Sigmoid colon (tissue), 7 donors: ENCODE results near the gene HVCN1. TPM values are rescaled to one million over a fixed set of nuclear protein-coding genes. Genes with fewer than 3 reads are reported as not detected.

Source experiments
- DNase-seq: peaks from one replicate; pipeline ENCODE4 v3.0.0-alpha.2; 2019
- H3K27ac ChIP-seq, 4 donors: fragments of 200-600 bp; sonication (generic); one replicate each; pipeline ENCODE4 v1.5.1; 2016 to 2019; ENCODE audit warnings: mild to moderate bottlenecking in 1 of 4
- H3K27me3 ChIP-seq, 3 donors: fragments of 200-600 bp; sonication (generic); one replicate each; pipeline ENCODE4 v1.5.1; 2019; ENCODE audit warnings: mild to moderate bottlenecking in 1 of 3
- H3K36me3 ChIP-seq, 4 donors: fragments of 200-600 bp; sonication (generic); one replicate each; pipeline ENCODE4 v1.5.1; 2016 to 2019
- H3K4me1 ChIP-seq, 4 donors: fragments of 200-600 bp; sonication (generic); one replicate each; pipeline ENCODE4 v1.5.1; 2017 to 2019
- H3K4me3 ChIP-seq, 4 donors: fragments of 200-600 bp; sonication (generic); one replicate each; pipeline ENCODE4 v1.5.1; 2017 to 2019; ENCODE audit warnings: mild to moderate bottlenecking in 2 of 4, moderate library complexity in 1 of 4
- H3K9me3 ChIP-seq, 4 donors: fragments of 200-600 bp in 3 of 4; sonication (generic) in 3 of 4; one replicate each; pipeline versions ENCODE4 v1.5.1 to v1.6.1; 2013 to 2019
- EP300 ChIP-seq, 4 donors: sonication (generic); formaldehyde crosslinking; IDR thresholded peaks; one replicate each; pipeline ENCODE4 v1.6.1; 2017; ENCODE audit warnings: antibody characterized with exemption in 4 of 4
- POLR2A ChIP-seq, 2 donors: fragments of 450-650 bp; IDR thresholded peaks; one replicate each; pipeline ENCODE4 v1.6.1; 2016; ENCODE audit warnings: antibody characterized with exemption in 2 of 2, mild to moderate bottlenecking in 2 of 2, moderate library complexity in 2 of 2
- POLR2AphosphoS5 ChIP-seq, 4 donors: sonication (generic); formaldehyde crosslinking; IDR thresholded peaks; one replicate each; pipeline ENCODE4 v1.6.1; 2017; ENCODE audit warnings: antibody characterized with exemption in 4 of 4
- WGBS, 2 donors: extraction: QIAGEN DNeasy Blood & Tissue Kit; methylation state at CpG; one replicate each; pipeline ENCODE4 v1.1.7; 2013; 5-methylcytosine and 5-hydroxymethylcytosine counted together
- intact Hi-C: fragments of 100-400 bp; cut with DNase I; formaldehyde crosslinking; loops from one replicate; pipeline ENCODE4 v1.15.1; 2023
- polyA plus RNA-seq, 3 donors: library from polyadenylated mRNA; stranded (reverse); fragments of 200-250 nt; gene quantifications; one replicate each; pipeline ENCODE4 v1.2.3, GENCODE V29; 2013
- total RNA-seq, 4 donors: library from RNA; depleted of rRNA; stranded (reverse); fragments of >200 nt; gene quantifications; one replicate each; pipeline ENCODE4 v1.1.0, GENCODE V29; 2016
- TF ChIP-seq, protein P1 (sequence below), 4 experiments: fragments of 450-650 bp in 3 of 4; fragments of 200-600 bp in 1 of 4; IDR thresholded peaks; one replicate each; pipeline ENCODE4 v1.5.1; 2016 to 2019; ENCODE audit warnings: antibody characterized with exemption in 4 of 4, mild to moderate bottlenecking in 3 of 4, moderate library complexity in 2 of 4
- donor health status: healthy with polysubstance abuse.
- donor health status: Bipolar disorder and iron deficiency.
- donor health status: healthy.

The HVCN1 gene
- total and polyA plus RNA-seq, 7 donors: 1.8 to 26.3 (median 5.7) TPM

DNA sequence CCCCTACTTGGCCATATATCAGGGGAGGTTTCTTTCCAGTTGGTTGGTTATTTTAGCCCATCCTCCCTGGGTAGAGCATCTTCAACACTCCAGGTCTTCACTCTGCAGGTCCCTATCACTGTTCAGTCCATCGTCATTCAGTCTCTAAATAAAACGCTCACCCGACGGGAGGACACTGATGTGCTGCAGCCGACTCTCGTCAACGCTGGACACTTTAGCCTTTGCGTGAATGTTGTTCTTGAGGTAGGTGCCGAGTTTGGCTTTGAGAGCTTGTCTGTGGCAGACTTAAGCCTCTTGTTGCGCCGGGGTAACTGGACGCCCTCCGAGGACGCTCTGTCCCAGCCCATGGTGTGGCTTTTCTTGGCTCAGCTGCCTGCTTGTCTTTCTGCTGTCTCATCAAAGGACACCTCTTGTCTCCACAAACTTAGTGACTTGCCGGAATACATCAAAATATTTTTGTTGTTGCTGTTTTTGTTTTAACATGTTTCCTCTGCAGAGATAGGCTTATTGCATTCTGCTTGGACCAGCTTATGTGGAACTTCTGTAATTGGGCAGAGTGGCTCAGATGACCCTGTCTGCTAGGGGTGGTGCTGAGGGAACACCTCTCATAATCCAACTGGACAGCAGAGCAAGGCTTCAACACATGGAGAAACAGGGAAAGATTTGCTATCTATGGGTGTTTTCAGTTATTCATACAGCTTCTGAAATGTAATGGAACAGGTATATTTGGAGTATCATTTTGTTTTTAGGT, 48.5 kb downstream of the HVCN1 start:
- Histone ChIP-seq H3K9me3 (no peaks in the 10 kb centered on the region), H3K27ac (peak overlapping the region in 1 of 4 donors; percentile 51), H3K4me3 (no peak overlapping the region), H3K4me1 (peaks cover 0 to 33% (median 15%) of the 10 kb centered on the region in 4 donors), H3K36me3 (peaks cover 0 to 11% (median 3%) of the 10 kb centered on the region in 4 donors), H3K27me3 (no peaks in the 10 kb centered on the region)
- intact Hi-C loops: no loop called here
- TF ChIP-seq POLR2A (IDR thresholded peaks at IDR 0.05) (no peak), EP300 (IDR thresholded peaks at IDR 0.05) (no peak)
- DNase-seq: no peak
- WGBS, 2 donors: 89 to 93% methylated on average over 15 of the region's 15 CpGs

DNA sequence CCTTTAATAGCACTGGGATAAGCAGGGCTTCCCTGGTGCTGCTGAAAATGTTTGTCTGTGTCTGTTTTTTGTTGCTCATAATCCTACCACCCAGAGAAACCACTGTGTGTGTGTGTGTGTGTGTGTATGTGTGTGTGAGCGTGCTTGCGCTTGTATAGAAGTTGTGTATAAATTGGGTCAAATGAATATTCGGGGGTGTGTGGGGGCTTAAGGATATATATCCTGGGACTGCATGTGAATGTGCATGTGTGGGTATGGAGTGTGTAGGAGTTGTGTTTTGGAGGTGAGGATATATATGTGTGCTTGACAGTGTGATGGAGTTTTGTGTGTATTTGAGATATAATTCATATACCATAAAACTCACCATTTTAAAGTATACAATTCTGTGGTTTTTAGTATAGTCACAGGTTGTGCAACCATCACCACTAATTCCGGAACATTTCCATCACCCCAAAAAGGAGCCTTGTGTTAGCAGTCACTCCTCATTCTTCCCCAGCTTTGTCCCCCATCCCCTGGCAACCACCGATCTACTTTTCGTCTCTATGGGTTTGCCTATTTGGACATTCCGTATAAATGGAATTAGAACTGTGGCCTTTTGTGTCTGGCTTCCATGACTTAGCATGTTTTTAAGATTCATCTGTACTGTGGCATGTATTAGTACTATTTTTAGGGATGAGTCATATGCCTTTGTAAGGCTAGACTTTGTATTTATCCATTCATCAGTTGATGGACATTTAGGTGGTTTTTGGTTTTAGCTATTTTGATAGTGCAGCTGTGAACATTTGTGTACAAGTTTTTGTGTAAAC, 49.4 kb downstream of the HVCN1 start:
- Histone ChIP-seq H3K9me3 (no peaks in the 10 kb centered on the region), H3K4me1 (peaks cover 0 to 33% (median 15%) of the 10 kb centered on the region in 4 donors), H3K27me3 (no peaks in the 10 kb centered on the region), H3K36me3 (peaks cover 0 to 11% (median 0%) of the 10 kb centered on the region in 4 donors), H3K4me3 (no peak overlapping the region), H3K27ac (peak overlapping the region in 1 of 4 donors; percentile 51)
- intact Hi-C loops: no loop called here
- DNase-seq: no peak
- WGBS, 2 donors: 86 to 91% methylated on average over 7 of the region's 7 CpGs
- no peak for TF ChIP-seq EP300 (IDR thresholded peaks at IDR 0.05)
- TF ChIP-seq POLR2AphosphoS5 (IDR thresholded peaks at IDR 0.05): peak in 1 of 4 donors; percentile 36

DNA sequence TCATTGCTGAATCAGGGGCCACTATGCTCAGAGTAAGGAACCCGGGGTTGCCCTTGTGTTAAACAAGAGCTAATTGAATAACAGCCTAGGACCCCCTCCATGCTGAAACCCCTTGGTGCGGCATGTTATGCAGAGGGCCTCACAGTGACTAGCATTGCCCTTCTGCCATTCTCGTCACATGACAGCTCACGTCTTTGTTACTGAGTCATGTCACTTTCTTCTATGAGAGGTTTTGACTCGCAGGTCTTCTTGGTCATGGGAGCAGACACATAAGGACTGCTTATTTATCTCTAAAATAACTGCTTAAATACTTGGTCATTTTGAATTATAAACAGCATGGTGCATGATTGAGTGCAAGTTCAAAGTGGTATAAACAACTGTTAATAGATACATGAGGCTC, 50.1 kb downstream of the HVCN1 start:
- no peak overlapping the region for H3K4me3 ChIP-seq
- intact Hi-C loops: no loop called here
- no peak for DNase-seq
- peaks cover 0 to 33% (median 15%) of the 10 kb centered on the region in 4 donors for H3K4me1 ChIP-seq
- peak overlapping the region in 1 of 4 donors; percentile 51 for H3K27ac ChIP-seq
- WGBS, 2 donors: 84 to 86% methylated on average over 5 of the region's 5 CpGs
- peaks cover 0 to 18% (median 1%) of the 10 kb centered on the region in 4 donors for H3K36me3 ChIP-seq
- no peaks in the 10 kb centered on the region for H3K27me3 ChIP-seq
- TF ChIP-seq, protein P1, sequence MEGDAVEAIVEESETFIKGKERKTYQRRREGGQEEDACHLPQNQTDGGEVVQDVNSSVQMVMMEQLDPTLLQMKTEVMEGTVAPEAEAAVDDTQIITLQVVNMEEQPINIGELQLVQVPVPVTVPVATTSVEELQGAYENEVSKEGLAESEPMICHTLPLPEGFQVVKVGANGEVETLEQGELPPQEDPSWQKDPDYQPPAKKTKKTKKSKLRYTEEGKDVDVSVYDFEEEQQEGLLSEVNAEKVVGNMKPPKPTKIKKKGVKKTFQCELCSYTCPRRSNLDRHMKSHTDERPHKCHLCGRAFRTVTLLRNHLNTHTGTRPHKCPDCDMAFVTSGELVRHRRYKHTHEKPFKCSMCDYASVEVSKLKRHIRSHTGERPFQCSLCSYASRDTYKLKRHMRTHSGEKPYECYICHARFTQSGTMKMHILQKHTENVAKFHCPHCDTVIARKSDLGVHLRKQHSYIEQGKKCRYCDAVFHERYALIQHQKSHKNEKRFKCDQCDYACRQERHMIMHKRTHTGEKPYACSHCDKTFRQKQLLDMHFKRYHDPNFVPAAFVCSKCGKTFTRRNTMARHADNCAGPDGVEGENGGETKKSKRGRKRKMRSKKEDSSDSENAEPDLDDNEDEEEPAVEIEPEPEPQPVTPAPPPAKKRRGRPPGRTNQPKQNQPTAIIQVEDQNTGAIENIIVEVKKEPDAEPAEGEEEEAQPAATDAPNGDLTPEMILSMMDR (IDR thresholded peaks at IDR 0.05): no peak
- TF ChIP-seq EP300 (IDR thresholded peaks at IDR 0.05): no peak
- no peak for TF ChIP-seq POLR2A (IDR thresholded peaks at IDR 0.05)
- no peak for TF ChIP-seq POLR2AphosphoS5 (IDR thresholded peaks at IDR 0.05)
- H3K9me3 ChIP-seq: no peaks in the 10 kb centered on the region

DNA sequence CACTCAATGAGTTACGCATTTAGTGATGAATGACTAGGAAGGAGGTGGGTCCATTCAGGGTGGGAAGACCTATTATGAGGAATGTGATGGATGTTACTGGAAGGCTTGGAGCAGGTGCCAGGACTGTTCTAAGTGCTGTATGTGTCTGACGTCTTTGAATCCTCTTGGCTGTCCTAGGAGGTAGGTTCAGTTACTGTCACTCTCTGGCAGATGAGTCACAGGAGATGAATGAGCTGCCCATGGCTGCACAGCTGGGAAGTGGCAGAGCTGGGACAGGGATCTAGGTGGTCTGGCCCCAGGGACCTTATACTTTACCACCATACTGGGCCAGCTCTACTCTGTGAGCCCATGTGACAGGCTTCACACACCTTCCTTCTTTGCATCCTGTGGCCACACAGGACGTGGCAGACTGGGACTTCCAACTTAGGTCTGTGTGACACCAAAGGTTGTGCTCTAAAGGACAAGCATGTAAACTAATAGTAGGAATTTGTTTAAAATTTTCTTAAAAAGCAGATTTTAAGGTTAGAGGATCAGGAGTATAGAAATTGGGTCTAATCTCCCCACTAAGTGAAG, 51.0 kb downstream of the HVCN1 start:
- peaks cover 0 to 33% (median 15%) of the 10 kb centered on the region in 4 donors for H3K4me1 ChIP-seq
- no peaks in the 10 kb centered on the region for H3K27me3 ChIP-seq
- no peak for DNase-seq
- intact Hi-C loops: no loop called here
- no peak overlapping the region for H3K27ac ChIP-seq
- no peak overlapping the region for H3K4me3 ChIP-seq
- H3K9me3 ChIP-seq: no peaks in the 10 kb centered on the region
- peaks cover 0 to 27% (median 5%) of the 10 kb centered on the region in 4 donors for H3K36me3 ChIP-seq
- 71 to 79% methylated on average over 3 of the region's 3 CpGs for WGBS, 2 donors
- TF ChIP-seq EP300 (IDR thresholded peaks at IDR 0.05) (no peak), POLR2A (IDR thresholded peaks at IDR 0.05) (no peak), POLR2AphosphoS5 (IDR thresholded peaks at IDR 0.05) (no peak)
- TF ChIP-seq, protein P1 (IDR thresholded peaks at IDR 0.05): no peak

DNA sequence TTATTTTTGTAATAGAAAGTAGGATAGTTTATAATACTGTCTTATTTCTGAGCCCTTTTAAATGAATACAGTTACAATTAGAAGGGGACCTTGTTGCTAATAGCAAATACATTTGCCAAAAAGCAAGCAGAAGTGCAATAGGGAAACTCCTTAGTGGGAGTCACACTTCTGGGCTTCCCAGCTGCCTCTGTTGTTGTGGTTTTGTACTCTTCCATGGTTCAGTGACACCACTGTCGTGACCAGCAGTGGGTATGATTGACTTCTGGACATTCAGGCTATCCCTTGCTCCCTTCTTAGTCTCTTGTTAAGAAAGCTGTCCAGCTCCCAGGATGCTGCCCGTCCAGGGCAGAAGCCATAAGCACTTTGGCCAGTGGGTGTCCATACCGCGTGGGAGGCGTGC, 52.4 kb downstream of the HVCN1 start:
- intact Hi-C loops: no loop called here
- 87 to 96% methylated on average over 5 of the region's 5 CpGs for WGBS, 2 donors
- peaks cover 0 to 37% (median 10%) of the 10 kb centered on the region in 4 donors for H3K36me3 ChIP-seq

More for the DNA sequence above, 52.4 kb downstream of the HVCN1 start:
- H3K27ac ChIP-seq: no peak overlapping the region
- no peak overlapping the region for H3K4me3 ChIP-seq
- no peaks in the 10 kb centered on the region for H3K27me3 ChIP-seq
- no peak for DNase-seq
- TF ChIP-seq POLR2AphosphoS5 (IDR thresholded peaks at IDR 0.05) (no peak), POLR2A (IDR thresholded peaks at IDR 0.05) (no peak), EP300 (IDR thresholded peaks at IDR 0.05) (no peak)
- TF ChIP-seq, protein P1 (IDR thresholded peaks at IDR 0.05): no peak
- H3K4me1 ChIP-seq: peaks cover 0 to 31% (median 12%) of the 10 kb centered on the region in 4 donors
- H3K9me3 ChIP-seq: no peaks in the 10 kb centered on the region
